ELR (cell line): ENCODE data around the gene KRTAP10-7.
"Not testable (repeated sequence)": the region's sequence is repeated elsewhere in the genome, so short reads cannot be mapped to it uniquely, and the experiment has no call there.

Experiments
- DNase-seq: peaks from one replicate; pipeline ENCODE4 v3.0.0-alpha.2; 2015; ENCODE audit warnings: low read depth

Gene KRTAP10-7

DNA sequence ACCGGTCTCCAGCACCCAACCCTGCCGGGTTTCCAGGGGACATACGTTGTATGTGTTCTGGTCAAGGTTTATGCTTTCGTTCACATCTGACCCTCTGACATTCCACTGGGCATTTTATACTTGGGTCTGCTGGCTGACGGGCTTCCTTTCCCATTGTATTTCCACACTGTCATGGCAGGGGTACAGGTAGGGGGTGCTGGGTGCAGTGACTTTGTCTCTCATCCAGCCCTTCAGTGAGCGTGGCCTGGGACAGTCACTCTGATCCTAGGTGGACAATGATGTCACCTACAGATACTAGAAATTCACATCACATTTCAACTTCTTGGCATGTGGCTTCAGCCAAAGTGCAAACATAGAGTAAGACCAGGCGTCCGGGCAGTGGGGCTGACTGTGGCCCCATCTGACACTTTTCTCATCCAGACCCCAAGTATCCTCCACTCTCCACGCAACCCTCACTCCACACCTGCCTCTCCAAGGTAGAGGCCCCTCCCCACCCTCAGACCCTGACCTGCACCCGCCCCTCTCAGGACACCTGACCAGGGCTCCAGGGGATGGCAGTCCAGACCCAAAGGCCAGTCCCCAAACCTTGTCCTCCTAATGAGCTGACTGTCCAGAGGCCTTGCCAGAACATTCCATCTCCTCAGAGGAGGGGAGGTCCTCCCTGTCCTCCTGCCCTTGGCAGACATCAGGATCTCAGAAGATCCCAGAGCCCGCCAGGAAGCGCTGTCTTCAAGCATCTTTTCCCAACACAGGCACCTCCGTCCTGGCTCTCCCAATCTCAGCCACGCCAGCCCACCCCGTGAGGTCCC lies 36.0 kb downstream of the KRTAP10-7 start:
- DNase-seq: no peak

DNA sequence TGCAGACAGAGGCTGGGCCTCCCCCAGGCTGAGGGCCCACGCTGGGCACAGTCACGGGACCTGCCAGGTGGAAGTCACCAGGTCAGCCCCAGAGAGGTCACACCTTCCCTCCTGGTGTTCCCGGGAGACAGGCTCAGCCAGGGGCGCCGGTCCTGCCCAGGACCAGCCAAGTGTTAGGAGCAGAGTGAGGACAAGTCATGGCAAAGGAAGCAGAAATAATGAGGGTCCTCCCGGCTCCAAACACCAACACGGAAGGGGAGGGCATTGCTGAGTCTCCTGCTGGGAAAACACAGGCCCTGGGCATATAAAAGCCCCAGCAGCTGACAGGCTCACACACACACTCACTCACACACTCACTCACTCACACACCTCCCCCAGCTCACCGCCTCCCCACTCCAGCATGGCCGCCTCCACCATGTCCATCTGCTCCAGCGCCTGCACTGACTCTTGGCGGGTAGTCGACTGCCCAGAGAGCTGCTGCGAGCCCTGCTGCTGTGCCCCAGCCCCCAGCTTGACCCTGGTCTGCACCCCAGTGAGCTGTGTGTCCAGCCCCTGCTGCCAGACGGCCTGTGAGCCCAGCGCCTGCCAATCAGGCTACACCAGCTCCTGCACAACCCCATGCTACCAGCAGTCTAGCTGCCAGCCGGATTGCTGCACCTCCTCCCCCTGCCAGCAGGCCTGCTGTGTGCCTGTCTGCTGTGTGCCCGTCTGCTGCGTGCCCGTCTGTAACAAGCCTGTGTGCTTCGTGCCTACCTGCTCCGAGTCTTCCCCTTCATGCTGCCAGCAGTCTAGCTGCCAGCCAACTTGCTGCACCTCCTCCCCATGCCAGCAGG lies 36.8 kb downstream of the KRTAP10-7 start, which contains the start of gene KRTAP10-10:
Gene KRTAP10-10 (plus strand): TSS at position 339 of the 833 bp plus-strand sequence. CDS start 62 bp downstream, at position 401.
- no peak for DNase-seq

DNA sequence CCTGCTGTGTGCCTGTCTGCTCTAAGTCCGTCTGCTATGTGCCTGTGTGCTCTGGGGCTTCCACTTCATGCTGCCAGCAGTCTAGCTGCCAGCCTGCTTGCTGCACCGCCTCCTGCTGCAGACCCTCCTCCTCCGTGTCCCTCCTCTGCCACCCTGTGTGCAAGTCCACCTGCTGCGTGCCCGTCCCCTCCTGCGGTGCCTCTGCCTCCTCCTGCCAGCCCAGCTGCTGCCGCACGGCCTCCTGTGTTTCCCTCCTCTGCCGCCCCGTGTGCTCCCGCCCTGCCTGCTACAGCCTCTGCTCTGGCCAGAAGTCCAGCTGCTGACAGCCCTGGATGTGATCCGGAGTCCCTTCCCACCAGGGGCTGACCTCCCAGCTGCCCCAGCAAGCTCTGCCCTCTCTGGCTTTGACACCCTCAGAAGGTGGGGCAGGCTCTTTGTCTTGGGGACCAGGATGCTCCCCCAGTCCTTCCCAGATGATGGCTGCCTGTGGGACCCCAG lies 37.5 kb downstream of the KRTAP10-7 start:
- not testable (repeated sequence) for DNase-seq

DNA sequence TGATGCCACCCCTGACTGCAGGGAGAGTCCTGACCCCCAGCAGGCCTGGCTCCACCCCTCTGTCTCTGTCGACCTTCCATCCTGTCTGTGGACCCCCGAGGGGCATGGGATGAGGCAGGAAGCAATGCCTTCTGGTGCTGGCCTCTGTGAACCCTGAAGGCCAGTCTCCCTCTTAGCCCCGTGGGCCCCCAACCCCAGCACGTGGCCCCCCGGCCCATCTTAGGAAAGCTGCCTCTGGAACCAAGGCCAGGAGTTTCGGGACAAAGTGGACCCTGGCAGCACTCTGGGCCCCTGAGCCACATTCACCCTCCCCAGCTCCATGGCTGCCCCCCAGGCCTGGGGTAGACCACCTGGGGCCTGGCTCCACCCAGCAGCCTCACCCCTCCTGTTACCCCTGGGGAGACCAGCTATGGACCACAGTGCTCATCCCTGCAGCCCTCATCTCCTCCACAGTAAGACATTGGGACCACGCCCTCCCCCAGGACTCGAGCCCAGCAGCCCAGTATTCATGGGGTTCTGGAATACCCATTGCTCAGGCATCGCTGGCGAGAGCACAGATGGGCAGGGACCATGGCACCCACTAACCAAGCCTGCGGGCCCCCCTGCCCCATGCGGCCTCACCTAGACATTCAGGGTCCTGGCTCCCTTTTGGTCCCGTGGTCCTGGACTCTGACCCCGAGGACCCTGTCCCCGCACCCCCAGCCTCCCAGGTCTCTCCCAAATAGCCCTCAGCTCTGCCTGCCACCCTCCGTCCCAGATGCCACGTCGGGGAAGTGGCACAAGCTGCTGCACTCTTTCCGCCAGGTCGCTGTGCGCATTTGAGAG lies 38.3 kb downstream of the KRTAP10-7 start:
- DNase-seq: not testable (repeated sequence)

DNA sequence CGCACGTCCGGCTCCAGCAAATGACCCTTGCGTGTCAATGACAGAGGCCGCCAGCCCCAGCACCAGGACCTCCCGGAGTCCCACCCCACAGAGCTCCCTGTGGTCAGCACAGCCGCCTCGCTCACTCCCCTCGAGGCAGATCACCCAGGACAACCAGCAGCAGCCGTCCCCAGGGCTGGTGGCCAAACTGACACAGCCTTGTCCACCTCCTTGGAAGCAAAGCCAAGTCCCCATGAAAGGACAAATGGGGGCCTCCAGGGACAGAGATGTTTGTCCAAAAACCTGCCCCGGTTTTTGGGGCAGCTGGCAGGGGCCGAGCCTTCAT lies 38.9 kb downstream of the KRTAP10-7 start:
- DNase-seq: no peak

DNA sequence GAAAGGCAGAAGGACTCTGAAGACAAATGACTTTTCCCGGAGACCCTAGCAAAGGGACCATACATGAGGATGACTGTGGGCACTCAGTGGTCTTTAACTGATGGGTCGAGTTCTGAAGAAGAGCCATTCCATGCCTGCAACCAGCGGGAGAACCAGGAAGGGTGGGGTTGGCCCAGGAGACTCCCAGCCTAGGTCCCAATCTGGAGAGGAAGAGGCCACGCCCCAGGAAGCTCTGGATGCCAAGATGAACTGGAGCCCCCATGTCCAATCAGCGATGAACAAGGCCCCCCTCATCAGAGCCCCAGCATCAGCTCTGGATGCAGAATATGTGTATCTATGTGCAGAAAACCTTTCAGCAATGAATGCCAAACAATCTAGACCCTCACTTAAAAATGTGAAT lies 40.4 kb downstream of the KRTAP10-7 start:
- DNase-seq: no peak

DNA sequence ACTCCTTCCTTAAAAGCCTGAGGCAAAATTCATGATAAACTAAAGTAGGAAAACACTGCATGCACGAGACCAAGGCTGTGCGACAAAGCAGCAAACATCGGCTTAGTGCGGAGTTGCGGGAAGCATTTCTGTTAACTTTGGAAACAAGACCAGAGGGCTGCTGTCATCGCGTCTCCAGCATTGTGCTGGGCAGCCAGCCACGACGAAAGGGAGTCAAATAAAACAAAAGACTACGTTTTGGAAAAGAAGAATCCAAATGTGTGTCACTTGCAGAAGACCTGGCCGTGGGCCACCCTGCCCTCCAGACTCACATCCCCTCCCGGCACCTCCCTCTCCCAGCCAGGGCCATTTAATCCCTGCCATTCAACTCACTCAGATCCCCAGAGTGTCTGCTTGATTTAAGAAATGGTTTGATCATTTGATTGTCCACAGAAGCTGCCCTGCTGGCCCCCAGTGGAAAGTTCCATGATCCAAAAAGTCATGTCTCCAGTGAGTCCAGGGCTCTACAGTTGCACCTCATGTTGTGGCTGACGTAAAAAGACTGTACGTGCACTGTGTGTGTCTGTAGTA lies 43.4 kb downstream of the KRTAP10-7 start:
- no peak for DNase-seq

DNA sequence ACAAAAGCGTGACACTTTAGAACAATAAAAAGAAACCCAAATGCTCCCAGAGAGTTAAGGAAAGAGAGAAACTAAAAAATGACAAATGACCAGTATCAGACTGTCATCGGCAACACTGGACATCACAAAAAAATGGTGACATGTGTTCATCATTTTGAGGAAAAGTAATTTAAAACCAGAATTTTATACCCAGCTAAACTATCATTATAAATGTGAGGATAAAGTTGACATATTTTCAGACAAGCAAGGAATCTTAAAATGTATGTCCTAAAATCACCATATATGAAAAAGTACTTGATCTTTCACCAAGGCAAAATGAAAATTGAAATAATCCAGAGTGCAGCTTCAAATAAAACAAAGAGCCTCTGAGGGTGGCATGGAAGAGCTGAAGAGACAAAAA lies 44.5 kb downstream of the KRTAP10-7 start:
- DNase-seq: no peak

DNA sequence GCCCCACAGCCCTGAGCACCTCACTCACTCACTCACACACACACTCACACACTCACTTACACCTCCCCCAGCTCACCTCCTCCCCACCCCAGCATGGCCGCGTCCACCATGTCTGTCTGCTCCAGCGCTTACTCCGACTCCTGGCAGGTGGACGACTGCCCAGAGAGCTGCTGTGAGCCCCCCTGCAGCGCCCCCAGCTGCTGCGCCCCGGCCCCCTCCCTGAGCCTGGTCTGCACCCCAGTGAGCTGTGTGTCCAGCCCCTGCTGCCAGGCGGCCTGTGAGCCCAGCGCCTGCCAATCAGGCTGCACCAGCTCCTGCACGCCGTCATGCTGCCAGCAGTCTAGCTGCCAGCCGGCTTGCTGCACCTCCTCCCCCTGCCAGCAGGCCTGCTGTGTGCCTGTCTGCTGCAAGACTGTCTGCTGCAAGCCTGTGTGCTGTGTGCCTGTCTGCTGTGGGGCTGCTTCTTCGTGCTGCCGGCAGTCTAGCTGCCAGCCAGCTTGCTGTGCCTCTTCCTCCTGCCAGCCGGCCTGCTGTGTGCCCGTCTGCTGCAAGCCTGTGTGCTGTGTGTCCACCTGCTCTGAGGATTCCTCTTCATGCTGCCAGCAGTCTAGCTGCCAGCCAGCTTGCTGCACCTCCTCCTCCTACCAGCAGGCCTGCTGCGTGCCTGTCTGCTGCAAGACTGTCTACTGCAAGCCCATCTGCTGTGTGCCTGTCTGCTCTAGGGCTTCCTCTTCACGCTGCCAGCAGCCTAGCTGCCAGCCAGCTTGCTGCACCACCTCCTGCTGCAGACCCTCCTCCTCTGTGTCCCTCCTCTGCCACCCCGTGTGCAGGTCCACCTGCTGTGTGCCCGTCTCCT lies 46.2 kb downstream of the KRTAP10-7 start, which contains the start of gene KRTAP10-11:
Gene KRTAP10-11 (plus strand): TSS at position 49 of the 856 bp plus-strand sequence. CDS start 45 bp downstream, at position 94.
- DNase-seq: not testable (repeated sequence)

DNA sequence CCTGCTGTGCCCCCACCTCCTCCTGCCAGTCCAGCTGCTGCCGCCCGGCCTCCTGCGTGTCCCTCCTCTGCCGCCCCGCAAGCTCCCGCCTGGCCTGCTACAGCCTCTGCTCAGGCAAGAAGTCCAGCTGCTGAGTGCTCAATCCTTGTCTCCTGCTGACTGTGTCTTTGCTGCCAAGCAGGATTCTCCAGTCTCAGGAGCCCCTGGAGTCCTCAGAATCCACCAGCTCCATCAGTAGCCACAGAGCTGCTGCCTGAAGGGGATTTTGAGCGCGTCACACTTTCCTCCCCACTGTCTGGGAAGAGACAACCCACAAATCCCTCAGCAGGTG lies 46.8 kb downstream of the KRTAP10-7 start:
- no peak for DNase-seq

DNA sequence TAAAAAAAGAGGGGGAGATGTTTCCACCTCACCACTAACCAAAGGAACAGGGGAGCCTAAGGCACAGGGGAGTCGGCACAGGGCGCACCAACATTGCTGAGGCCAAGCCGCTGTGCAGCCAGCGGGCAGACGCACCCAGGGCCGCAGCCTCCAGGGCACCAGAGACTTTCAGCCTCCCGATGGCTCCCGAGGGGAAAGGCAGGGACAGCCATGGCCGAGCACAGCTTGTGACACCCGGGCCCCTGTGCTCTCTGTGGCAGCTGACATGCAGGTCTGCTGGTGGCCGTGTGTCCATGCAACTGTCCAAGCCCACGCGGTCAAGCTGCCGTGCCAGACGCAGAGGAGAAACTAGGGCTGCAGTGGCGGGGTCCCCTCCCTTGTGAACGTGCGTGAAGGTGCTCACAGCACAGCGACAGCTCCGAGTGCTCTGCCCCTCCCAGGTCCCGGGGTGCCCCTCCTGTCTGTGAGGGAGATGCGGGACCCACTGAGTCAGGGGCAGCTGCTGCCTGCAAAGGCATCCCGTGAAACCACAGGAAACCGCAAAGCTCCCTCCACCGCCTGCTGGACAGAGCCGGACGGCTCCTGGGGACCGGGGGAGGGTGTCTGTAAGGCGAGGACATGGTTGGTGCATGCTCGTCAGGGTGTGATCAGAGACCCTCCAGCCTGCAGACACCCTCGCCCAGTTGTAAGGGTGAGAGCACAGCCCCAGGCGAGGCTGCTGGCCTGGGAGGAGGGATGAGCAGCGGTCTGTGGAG lies 48.3 kb downstream of the KRTAP10-7 start:
- no peak for DNase-seq

DNA sequence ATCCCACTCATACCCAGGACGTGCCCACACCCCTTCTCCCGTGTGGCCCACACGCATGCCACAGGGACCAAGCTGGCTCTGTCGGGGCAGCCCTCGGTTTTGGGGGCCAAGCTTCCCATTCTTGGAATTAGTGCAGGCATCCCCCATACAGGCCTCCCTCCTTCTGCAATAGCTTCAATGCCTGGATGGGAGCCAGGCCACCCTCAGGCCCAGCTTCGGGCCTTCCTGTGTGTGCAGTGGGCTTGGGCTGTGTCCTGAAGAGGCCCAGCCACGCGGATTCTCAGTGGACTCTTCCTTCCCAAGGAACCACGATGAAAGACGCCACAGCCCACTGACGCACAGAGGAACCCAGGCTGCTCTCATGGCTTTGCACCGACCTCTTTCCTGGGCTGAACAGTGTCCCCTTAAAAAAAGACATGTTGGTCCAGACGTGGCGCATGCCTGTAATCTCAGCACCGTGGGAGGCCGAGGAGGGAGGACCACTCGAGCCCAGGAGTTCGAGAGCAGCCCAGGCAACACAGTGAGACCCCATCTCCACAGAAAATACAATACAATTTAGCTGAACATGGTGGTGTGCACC lies 49.2 kb downstream of the KRTAP10-7 start:
- no peak for DNase-seq

DNA sequence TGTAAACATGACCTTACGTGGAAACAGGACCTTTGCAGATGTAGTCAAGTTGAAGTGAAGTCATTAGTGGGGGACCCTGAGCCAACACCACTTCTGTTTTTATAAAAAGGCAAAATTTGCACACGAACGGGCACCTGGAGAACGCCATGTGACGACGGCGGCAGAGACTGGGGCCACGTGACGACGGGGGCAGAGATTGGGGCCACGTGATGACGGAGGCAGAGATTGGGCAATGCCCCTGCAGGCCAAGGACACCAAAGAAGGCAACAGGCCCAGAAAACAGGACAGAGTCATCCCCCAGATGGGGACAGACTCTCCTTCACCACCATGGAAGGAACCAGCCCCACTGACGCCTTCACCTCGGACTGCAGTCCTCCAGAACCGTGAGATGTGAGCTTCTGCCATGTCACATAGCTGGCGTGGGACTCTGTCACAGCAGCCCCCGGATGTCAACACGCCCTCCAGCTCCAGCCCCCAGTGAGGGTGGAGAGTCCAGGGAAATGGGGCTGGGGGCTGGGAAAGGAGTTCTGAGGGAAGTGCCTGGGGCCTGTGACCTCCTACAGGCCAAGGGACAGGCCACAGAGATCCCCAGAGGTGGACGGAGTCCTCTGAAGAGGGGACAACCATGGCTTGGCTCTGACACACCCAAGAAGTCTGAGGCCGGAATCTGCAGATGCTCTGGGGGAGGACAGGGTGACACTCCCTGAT lies 50.0 kb downstream of the KRTAP10-7 start:
- DNase-seq: no peak

DNA sequence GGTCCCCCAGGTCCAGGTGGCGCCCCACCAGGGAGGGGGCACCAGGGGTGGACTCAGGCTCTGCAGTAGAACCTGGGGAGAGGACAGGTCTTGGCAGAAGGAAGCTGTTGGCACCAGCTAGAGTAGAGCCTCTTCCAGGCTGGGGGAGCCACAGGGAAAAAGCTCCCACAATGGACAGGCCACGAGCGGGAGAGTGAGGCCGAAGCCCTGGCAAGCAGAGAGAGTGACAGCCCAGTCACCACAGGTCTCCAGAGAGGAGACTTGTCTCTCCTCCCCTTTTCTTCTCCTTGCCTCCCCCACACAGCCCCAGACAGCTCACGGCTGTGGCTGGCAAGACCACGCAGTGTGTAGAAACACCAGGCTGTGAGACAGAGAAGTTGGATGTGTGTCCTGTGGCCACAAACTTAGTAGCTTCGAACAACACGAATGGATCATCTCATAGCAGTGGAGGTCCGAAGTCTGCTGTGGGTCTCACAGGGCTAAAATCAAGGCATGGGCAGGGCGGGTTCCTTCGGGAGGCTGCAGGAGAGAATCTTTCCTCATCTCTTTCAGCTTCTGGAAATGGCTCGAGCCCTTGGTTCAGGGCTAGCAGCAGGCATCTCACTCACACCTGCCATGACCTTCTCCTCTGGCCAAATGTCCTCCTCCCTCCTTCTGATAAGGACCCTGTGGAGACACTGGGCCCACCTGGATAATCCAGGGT lies 50.7 kb downstream of the KRTAP10-7 start:
- no peak for DNase-seq
